ACHN (cell line): ENCODE measurements around the gene TBR1.

Experiments used
- DNase-seq: peaks from one replicate; pipeline ENCODE4 v3.0.0-alpha.2; 2015
- in situ Hi-C: cut with HindIII; loops from 2 replicates; pipeline ENCODE4 v1.10.0; 2017; ENCODE audit warnings: low sequenced_read_pairs, low pct_ligation_motif_present, low pct_unique_long_range_greater_than_20kb

Gene TBR1

GRCh38 chr2:161425728-161426454 lies 9.8 kb downstream of the TBR1 start:
- in situ Hi-C loops, result no loop called here
- no peak for DNase-seq

GRCh38 chr2:161426455-161426921 lies 10.4 kb downstream of the TBR1 start:
- in situ Hi-C loops, result no loop called here

GRCh38 chr2:161426922-161427663 lies 11.0 kb downstream of the TBR1 start:
- in situ Hi-C loops, result no loop called here
- no peak for DNase-seq

More at GRCh38 chr2:161426455-161426921, 10.4 kb downstream of the TBR1 start:
- DNase-seq, result no peak

- in situ Hi-C loops, result no loop called here
Observed at GRCh38 chr2:161427664-161428587, 11.8 kb downstream of the TBR1 start.

GRCh38 chr2:161430386-161430785 lies 14.3 kb downstream of the TBR1 start:
- in situ Hi-C loops, result no loop called here
- DNase-seq, result no peak

More at GRCh38 chr2:161427664-161428587, 11.8 kb downstream of the TBR1 start:
- DNase-seq, result no peak

GRCh38 chr2:161432107-161432506 lies 16.0 kb downstream of the TBR1 start:
- in situ Hi-C loops, result no loop called here
- no peak for DNase-seq

- in situ Hi-C loops, result no loop called here
- no peak for DNase-seq
Observed at GRCh38 chr2:161434118-161434517, 18.0 kb downstream of the TBR1 start.

- DNase-seq, result no peak
Observed at GRCh38 chr2:161436411-161436810, 20.3 kb downstream of the TBR1 start.

GRCh38 chr2:161438598-161438997 lies 22.5 kb downstream of the TBR1 start:
- in situ Hi-C loops, result no loop called here
- DNase-seq, result no peak

More at GRCh38 chr2:161436411-161436810, 20.3 kb downstream of the TBR1 start:
- in situ Hi-C loops, result no loop called here

- no peak for DNase-seq
- in situ Hi-C loops, result no loop called here
Observed at GRCh38 chr2:161445097-161445496, 29.0 kb downstream of the TBR1 start.

GRCh38 chr2:161448431-161448830 lies 32.3 kb downstream of the TBR1 start:
- DNase-seq, result no peak
- in situ Hi-C loops, result no loop called here

- in situ Hi-C loops, result no loop called here
- DNase-seq, result no peak
Observed at GRCh38 chr2:161471631-161472030, 55.5 kb downstream of the TBR1 start.

GRCh38 chr2:161474920-161475319 lies 58.8 kb downstream of the TBR1 start:
- no peak for DNase-seq
- in situ Hi-C loops, result no loop called here
